ENCODE data around the gene MACROH2A2.
"Not testable (repeated sequence)": the region's sequence is repeated elsewhere in the genome, so short reads cannot be mapped to it uniquely, and the experiment has no call there.

The MACROH2A2 gene

GRCh38 chr10:70052462-70053217 is at the start of gene MACROH2A2:
TSS of gene MACROH2A2 (plus strand) at chr10:70052846. CDS start at chr10:70075659, 22,813 bp downstream.
- no peak for DNase-seq

- DNase-seq = no peak
Measured at GRCh38 chr10:70007116-70007820, 45.4 kb upstream of the MACROH2A2 start.

GRCh38 chr10:70031215-70031614 is 21.4 kb upstream of the MACROH2A2 start:
- DNase-seq = no peak

GRCh38 chr10:70032667-70033289 is 19.9 kb upstream of the MACROH2A2 start:
- DNase-seq = no peak

GRCh38 chr10:70034232-70034631 is 18.4 kb upstream of the MACROH2A2 start:
- no peak for DNase-seq

GRCh38 chr10:70035531-70035930 is 17.1 kb upstream of the MACROH2A2 start:
- no peak for DNase-seq

- no peak for DNase-seq
Measured at GRCh38 chr10:70038923-70039322, 13.7 kb upstream of the MACROH2A2 start.

GRCh38 chr10:70041016-70041415 is 11.6 kb upstream of the MACROH2A2 start:
- DNase-seq = no peak

GRCh38 chr10:70041739-70042138 is 10.9 kb upstream of the MACROH2A2 start:
- not testable (repeated sequence) for DNase-seq

GRCh38 chr10:70047066-70047465 is 5.6 kb upstream of the MACROH2A2 start:
- DNase-seq = not testable (repeated sequence)

- DNase-seq = no peak
Measured at GRCh38 chr10:70048030-70048723, 4.5 kb upstream of the MACROH2A2 start.

- DNase-seq = no peak
Measured at GRCh38 chr10:70051848-70052247, 798 bp upstream of the MACROH2A2 start.

- no peak for DNase-seq
Measured at GRCh38 chr10:70053218-70053840, 683 bp downstream of the MACROH2A2 start.

- no peak for DNase-seq
Measured at GRCh38 chr10:70053841-70054288, 1.2 kb downstream of the MACROH2A2 start.

- no peak for DNase-seq
Measured at GRCh38 chr10:70054902-70055301, 2.3 kb downstream of the MACROH2A2 start.

GRCh38 chr10:70055550-70055949 is 2.9 kb downstream of the MACROH2A2 start:
- DNase-seq = no peak

GRCh38 chr10:70057306-70057705 is 4.7 kb downstream of the MACROH2A2 start:
- DNase-seq = no peak

- DNase-seq = no peak
Measured at GRCh38 chr10:70060389-70060788, 7.7 kb downstream of the MACROH2A2 start.

GRCh38 chr10:70063418-70064098 is 10.9 kb downstream of the MACROH2A2 start:
- DNase-seq = no peak

- DNase-seq = no peak
Measured at GRCh38 chr10:70064486-70064885, 11.8 kb downstream of the MACROH2A2 start.

- DNase-seq = no peak
Measured at GRCh38 chr10:70066190-70066589, 13.5 kb downstream of the MACROH2A2 start.

GRCh38 chr10:70067586-70067985 is 14.9 kb downstream of the MACROH2A2 start:
- no peak for DNase-seq

Data from NCI-H446 (cell line).